ENCODE data around the gene TREML4. TPM values are rescaled to one million over a fixed set of nuclear protein-coding genes. Genes with fewer than 3 reads are reported as not detected.
A peak's percentile ranks its signal among the peaks of the same experiment; 100 is the strongest.

Gene TREML4
- total and polyA plus RNA-seq, 9 of the 15 experiments (the other 6 are each of a cell fraction or from before 2014, with no cell fraction given), result not detected

DNA sequence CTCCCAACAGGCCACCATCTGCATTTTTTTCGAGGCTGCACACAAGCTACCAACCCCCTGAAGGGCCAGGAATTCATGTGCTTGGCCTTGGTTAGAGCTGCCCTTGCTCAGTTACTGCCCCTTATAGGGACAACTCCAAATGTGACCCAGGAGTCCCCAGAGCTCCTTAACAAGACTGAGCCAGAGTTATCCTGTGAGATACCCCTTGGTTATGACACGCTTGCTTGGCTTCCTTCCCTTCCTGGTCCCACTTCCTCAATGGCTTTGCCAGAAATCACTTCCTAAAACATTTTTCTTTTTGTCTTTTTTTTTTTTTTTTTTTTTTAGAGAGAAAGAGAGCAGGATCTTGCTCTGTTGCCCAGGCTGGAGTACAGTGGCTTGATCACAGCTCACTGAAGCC, 49.5 kb downstream of the TREML4 start:
- H4K20me1 ChIP-seq (replicated peaks; ENCODE audit: control insufficient read depth, insufficient read depth, low read length), result no peaks in the 10 kb centered on the region; the same call in 1 of the 2 replicates
- POLR2A ChIA-PET, result interaction anchor here (0.7 to 1.2 kb wide), 2 partner anchors 8 to 29 kb away, joined by 3 read pairs; no protein-coding TSS in a partner anchor
- H3K4me3 ChIP-seq, result no peak overlapping the region
- peaks cover 0 to 8% of the 10 kb centered on the region in 2 experiments; a peak in 2 of 5 replicates for H3K4me1 ChIP-seq (replicated peaks in 1 of 2; ENCODE audit: control insufficient read depth in 2 of 2, insufficient read depth in 2 of 2, low read length in 2 of 2)
- H3K79me2 ChIP-seq (ENCODE audit: control insufficient read depth, insufficient read depth, low read length), result no peaks in the 10 kb centered on the region
- no peak for TF ChIP-seq ARNT (IDR thresholded peaks at IDR 0.05)
- TF ChIP-seq SPI1 (IDR thresholded peaks at IDR 0.05; ENCODE audit: borderline replicate concordance, low read depth, low read length), result peak; percentile 43; the same call in 1 of the 2 replicates
- H3K27ac ChIP-seq (ENCODE audit: extremely low read depth, low read depth, low read length), result no peak overlapping the region
- no peaks in the 10 kb centered on the region for H3K36me3 ChIP-seq (ENCODE audit: control insufficient read depth, insufficient read depth, low read length)
- no peak overlapping the region for H3K4me2 ChIP-seq (ENCODE audit: insufficient read depth, low read length)
- 3% methylated on average over 2 of the region's 2 CpGs for WGBS (ENCODE audit: insufficient coverage, low coverage, missing lambda C conversion rate)
- intact Hi-C loops (cut with micrococcal nuclease), result no loop called here
- BruUV-seq (replicated peaks), result no TSS peak
- FAIRE-seq (no peak), DNase-seq (ENCODE audit: extremely low read depth in 1 of 4, low spot score in 3 of 4) (no peak), ATAC-seq (no peak)
- in situ Hi-C loops (cut with MboI), result no loop called here
- H3K9me1 ChIP-seq (ENCODE audit: control insufficient read depth, insufficient read depth, low read length), result no peaks in the 10 kb centered on the region
- no peak overlapping the region for H2AFZ ChIP-seq (ENCODE audit: low read depth, low read length)
- CTCF ChIA-PET (ENCODE audit: low intra/inter-chr PET ratio), result interaction anchor here (2.2 kb wide), 1 partner anchor 42 kb away, joined by 16 read pairs; no protein-coding TSS in a partner anchor
- no peak overlapping the region for H3K9ac ChIP-seq (ENCODE audit: insufficient read depth in 1 of 2, low read depth in 2 of 2, low read length in 2 of 2)
- H3K9me3 ChIP-seq (replicated peaks; ENCODE audit: control insufficient read depth, insufficient read depth, low read depth, low read length), result no peaks in the 10 kb centered on the region
- peaks cover 29 to 50% of the 10 kb centered on the region in 2 experiments; a peak in 4 of 5 replicates for H3K27me3 ChIP-seq (ENCODE audit: control insufficient read depth in 2 of 2, insufficient read depth in 2 of 2, low read length in 2 of 2)

DNA sequence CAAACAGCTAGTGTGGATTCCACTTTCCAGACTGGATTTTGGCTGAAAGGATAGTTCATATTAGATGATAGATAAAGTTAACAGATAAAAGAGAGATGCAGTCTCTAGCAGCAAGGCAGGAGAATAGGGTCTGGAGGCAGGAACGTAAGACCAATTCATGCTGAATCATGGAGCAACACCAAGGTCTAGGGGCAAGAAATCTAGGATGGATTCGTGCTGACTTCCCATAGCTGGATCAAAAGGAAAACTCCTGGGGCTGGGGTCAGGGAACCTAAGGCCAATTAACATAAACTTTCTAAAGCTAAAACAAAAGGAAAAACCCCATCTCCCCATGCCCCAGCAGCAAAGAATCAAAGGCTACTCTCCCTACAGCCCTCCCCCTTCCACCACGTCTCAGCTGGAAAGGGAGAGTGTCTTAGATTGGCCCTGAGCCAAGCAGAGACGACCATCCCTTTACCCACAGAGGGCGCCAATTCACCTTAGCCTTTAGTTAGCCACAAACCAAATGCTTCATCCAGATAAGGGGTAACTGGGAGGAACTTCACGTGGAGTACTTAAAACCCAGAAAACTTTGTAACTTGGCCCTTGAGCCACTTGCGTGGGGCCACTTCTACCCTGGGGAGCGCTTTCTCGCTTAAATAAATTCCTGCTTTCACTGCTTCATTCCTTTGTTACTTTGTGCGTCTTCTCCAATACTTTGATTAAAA, 50.7 kb downstream of the TREML4 start:
- peaks cover 21 to 47% of the 10 kb centered on the region in 2 experiments; a peak in 4 of 5 replicates for H3K27me3 ChIP-seq (ENCODE audit: control insufficient read depth in 2 of 2, insufficient read depth in 2 of 2, low read length in 2 of 2)
- H3K4me2 ChIP-seq (ENCODE audit: insufficient read depth, low read length), result peak overlapping the region; percentile 33
- FAIRE-seq, result peak; percentile 100
- in situ Hi-C loops (cut with MboI), result no loop called here
- no peaks in the 10 kb centered on the region for H3K9me1 ChIP-seq (ENCODE audit: control insufficient read depth, insufficient read depth, low read length)
- H3K79me2 ChIP-seq (ENCODE audit: control insufficient read depth, insufficient read depth, low read length), result no peaks in the 10 kb centered on the region
- ChIA-PET CTCF (ENCODE audit: low intra/inter-chr PET ratio) (interaction anchor here (0.8 to 2.2 kb wide), 3 partner anchors 10 to 40 kb away, joined by 3 to 16 read pairs (median 3); no protein-coding TSS in a partner anchor), POLR2A (interaction anchor here (0.6 to 1.0 kb wide), 3 partner anchors 9 to 585 kb away, joined by 3 to 4 read pairs (median 4); no protein-coding TSS in a partner anchor)
- no peaks in the 10 kb centered on the region; the same call in 1 of the 2 replicates for H4K20me1 ChIP-seq (replicated peaks; ENCODE audit: control insufficient read depth, insufficient read depth, low read length)
- no peaks in the 10 kb centered on the region for H3K36me3 ChIP-seq (ENCODE audit: control insufficient read depth, insufficient read depth, low read length)
- WGBS (ENCODE audit: insufficient coverage, low coverage, missing lambda C conversion rate), result 1% methylated on average over 10 of the region's 10 CpGs
- DNase-seq (ENCODE audit: extremely low read depth in 1 of 4, low spot score in 3 of 4), result peak; percentile 89 to 97 (median 91)
- no TSS peak for BruUV-seq (replicated peaks)
- no peak overlapping the region for H3K4me3 ChIP-seq
- ATAC-seq, result peak; percentile 97
- H3K4me1 ChIP-seq (replicated peaks in 1 of 2; ENCODE audit: control insufficient read depth in 2 of 2, insufficient read depth in 2 of 2, low read length in 2 of 2), result peaks cover 0 to 8% of the 10 kb centered on the region in 2 experiments; a peak in 2 of 5 replicates
- H2AFZ ChIP-seq (ENCODE audit: low read depth, low read length), result peak overlapping the region; percentile 82
- intact Hi-C loops (cut with micrococcal nuclease), result loop anchor here (1.0 kb wide), 1 partner anchor 39 kb away; no protein-coding TSS in a partner anchor
- no peak overlapping the region; a peak in 1 of 4 replicates for H3K9ac ChIP-seq (ENCODE audit: insufficient read depth in 1 of 2, low read depth in 2 of 2, low read length in 2 of 2)
- H3K9me3 ChIP-seq (replicated peaks; ENCODE audit: control insufficient read depth, insufficient read depth, low read depth, low read length), result no peaks in the 10 kb centered on the region
- H3K27ac ChIP-seq (ENCODE audit: extremely low read depth, low read depth, low read length), result no peak overlapping the region
- TF ChIP-seq ZBTB8A (IDR thresholded peaks at IDR 0.05; ENCODE audit: partially characterized antibody) (no peak), TEAD4 (IDR thresholded peaks at IDR 0.05; ENCODE audit: low read length) (peak; percentile 90), TEAD4 (CRISPR knock-in tag; IDR thresholded peaks at IDR 0.05; ENCODE audit: borderline replicate concordance) (no peak), ZEB2 (IDR thresholded peaks at IDR 0.05) (peak; percentile 49), CBX3 (IDR thresholded peaks at IDR 0.05; ENCODE audit: borderline replicate concordance in 1 of 2, low read length in 2 of 2) (peak in 1 of 2 experiments; percentile 86; a peak in 2 of 3 replicates), SMAD3 (CRISPR knock-in tag; conservative IDR thresholded peaks at IDR 0.05) (peak; percentile 66; the same call in 1 of the 2 replicates), MEIS2 (IDR thresholded peaks at IDR 0.05; ENCODE audit: partially characterized antibody) (peak; percentile 15), ZBTB7A (IDR thresholded peaks at IDR 0.05; ENCODE audit: borderline replicate concordance, control insufficient read depth, low read depth, low read length) (peak; percentile 23; the same call in 1 of the 2 replicates), CTBP1 (IDR thresholded peaks at IDR 0.05; ENCODE audit: borderline replicate concordance) (peak; percentile 76; the same call in 1 of the 2 replicates), RUNX1 (IDR thresholded peaks at IDR 0.05; ENCODE audit: low read depth) (no peak), CC2D1A (IDR thresholded peaks at IDR 0.05) (0 out of 2 replicates have a peak, but pooled peaks have one; percentile 49), ZNF134 (CRISPR knock-in tag; conservative IDR thresholded peaks at IDR 0.05) (no peak), GATAD2A (IDR thresholded peaks at IDR 0.05) (0 out of 2 replicates have a peak, but pooled peaks have one; percentile 43), RCOR1 (IDR thresholded peaks at IDR 0.05; ENCODE audit: borderline replicate concordance in 1 of 2, low read depth in 2 of 2, low read length in 2 of 2) (peak; percentile 72 to 95; a peak in 3 of 4 replicates)
